ENCODE measurements around the gene SCYL3. TPM values are rescaled to one million over a fixed set of nuclear protein-coding genes. Genes with fewer than 3 reads are reported as not detected.

Gene SCYL3
- total RNA-seq, 1 experiment from 2014 or later: 7.8 TPM

DNA sequence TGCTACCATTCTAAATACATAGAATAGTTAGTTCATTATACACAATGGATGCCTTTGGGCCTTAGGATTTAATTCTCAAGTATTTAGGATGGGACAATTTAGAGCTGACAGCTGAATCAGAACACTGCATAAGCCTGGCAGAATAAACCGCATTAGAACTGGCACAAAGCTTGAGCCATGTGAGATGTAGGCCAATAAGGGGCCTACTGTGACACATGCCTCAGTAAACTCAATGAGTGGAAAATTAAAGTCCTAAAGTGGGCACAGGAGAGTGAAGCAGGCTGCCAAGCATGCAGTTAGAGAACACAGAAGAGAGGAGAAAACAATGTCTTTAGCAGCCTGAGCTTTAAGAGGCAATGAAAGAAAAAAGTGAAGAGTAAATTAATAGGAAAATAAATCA lies 24.3 kb downstream of the SCYL3 start:
- Histone ChIP-seq H2AFZ (no peak overlapping the region), H3K9me2 (ENCODE audit: insufficient read depth) (no peaks in the 10 kb centered on the region), H3K79me2 (ENCODE audit: low read depth) (no peaks in the 10 kb centered on the region), H3K36me3 (ENCODE audit: low read depth) (peaks cover 57% of the 10 kb centered on the region), H3K4me1 (replicated peaks; ENCODE audit: insufficient read depth) (0 out of 2 replicates have a peak, but pooled peaks cover 4% of the 10 kb centered on the region), H3K9me3 (ENCODE audit: insufficient read depth, low read depth) (peaks cover 6% of the 10 kb centered on the region; the same call in 1 of the 2 replicates), H3K27me3 (ENCODE audit: insufficient read depth, low read depth) (no peaks in the 10 kb centered on the region), H3K4me2 (no peak overlapping the region), H3K27ac (no peak overlapping the region), H3F3A (ENCODE audit: insufficient read depth, low read depth) (no peaks in the 10 kb centered on the region), H4K20me1 (ENCODE audit: insufficient read depth) (no peaks in the 10 kb centered on the region; the same call in 1 of the 2 replicates), H3K4me3 (no peak overlapping the region)
- ChIA-PET POLR2A (ENCODE audit: unreplicated experiment) (no interaction called here), CTCF (no interaction called here)
- DNase-seq: no peak
- intact Hi-C loops (cut with micrococcal nuclease; ENCODE audit: unreplicated experiment): no loop called here
- no TSS peak for BruUV-seq (replicated peaks)
- no peak for TF ChIP-seq EZH2 (IDR thresholded peaks at IDR 0.05; ENCODE audit: low read depth)
- TF ChIP-seq, protein P1, sequence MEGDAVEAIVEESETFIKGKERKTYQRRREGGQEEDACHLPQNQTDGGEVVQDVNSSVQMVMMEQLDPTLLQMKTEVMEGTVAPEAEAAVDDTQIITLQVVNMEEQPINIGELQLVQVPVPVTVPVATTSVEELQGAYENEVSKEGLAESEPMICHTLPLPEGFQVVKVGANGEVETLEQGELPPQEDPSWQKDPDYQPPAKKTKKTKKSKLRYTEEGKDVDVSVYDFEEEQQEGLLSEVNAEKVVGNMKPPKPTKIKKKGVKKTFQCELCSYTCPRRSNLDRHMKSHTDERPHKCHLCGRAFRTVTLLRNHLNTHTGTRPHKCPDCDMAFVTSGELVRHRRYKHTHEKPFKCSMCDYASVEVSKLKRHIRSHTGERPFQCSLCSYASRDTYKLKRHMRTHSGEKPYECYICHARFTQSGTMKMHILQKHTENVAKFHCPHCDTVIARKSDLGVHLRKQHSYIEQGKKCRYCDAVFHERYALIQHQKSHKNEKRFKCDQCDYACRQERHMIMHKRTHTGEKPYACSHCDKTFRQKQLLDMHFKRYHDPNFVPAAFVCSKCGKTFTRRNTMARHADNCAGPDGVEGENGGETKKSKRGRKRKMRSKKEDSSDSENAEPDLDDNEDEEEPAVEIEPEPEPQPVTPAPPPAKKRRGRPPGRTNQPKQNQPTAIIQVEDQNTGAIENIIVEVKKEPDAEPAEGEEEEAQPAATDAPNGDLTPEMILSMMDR (conservative IDR thresholded peaks at IDR 0.05): no peak

DNA sequence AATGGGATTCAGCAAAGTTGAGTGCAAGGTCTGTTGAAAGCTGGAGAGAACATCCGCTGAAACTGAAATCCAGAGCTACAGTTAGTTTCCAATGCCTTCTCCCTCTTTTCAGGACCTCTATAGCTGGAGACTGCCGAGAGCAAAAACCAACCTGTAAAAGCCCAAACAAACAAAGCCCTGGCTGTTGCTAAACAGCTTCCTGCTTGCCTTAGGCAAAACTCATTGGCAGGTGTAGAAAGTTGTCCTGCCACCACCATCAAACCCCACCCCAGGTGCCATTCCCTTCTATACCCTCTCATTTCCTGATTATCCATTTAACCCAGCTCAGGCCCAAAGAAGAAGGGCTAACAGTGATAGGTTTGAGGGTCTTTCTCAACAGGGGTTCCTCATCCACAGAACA lies 24.7 kb downstream of the SCYL3 start:
- H3K36me3 ChIP-seq (ENCODE audit: low read depth): peaks cover 56% of the 10 kb centered on the region
- H3K9me3 ChIP-seq (ENCODE audit: insufficient read depth, low read depth): peaks cover 6% of the 10 kb centered on the region; the same call in 1 of the 2 replicates
- TF ChIP-seq, protein P1 (conservative IDR thresholded peaks at IDR 0.05): no peak
- no peak for TF ChIP-seq EZH2 (IDR thresholded peaks at IDR 0.05; ENCODE audit: low read depth)
- H3K27ac ChIP-seq: no peak overlapping the region
- H2AFZ ChIP-seq: no peak overlapping the region
- ChIA-PET POLR2A (ENCODE audit: unreplicated experiment) (no interaction called here), CTCF (no interaction called here)
- intact Hi-C loops (cut with micrococcal nuclease; ENCODE audit: unreplicated experiment): no loop called here
- H3K27me3 ChIP-seq (ENCODE audit: insufficient read depth, low read depth): no peaks in the 10 kb centered on the region
- no peak overlapping the region for H3K4me2 ChIP-seq
- H3K4me3 ChIP-seq: no peak overlapping the region
- H3K79me2 ChIP-seq (ENCODE audit: low read depth): no peaks in the 10 kb centered on the region
- no peak for DNase-seq
- H3K9me2 ChIP-seq (ENCODE audit: insufficient read depth): no peaks in the 10 kb centered on the region
- 0 out of 2 replicates have a peak, but pooled peaks cover 4% of the 10 kb centered on the region for H3K4me1 ChIP-seq (replicated peaks; ENCODE audit: insufficient read depth)
- no TSS peak for BruUV-seq (replicated peaks)
- no peaks in the 10 kb centered on the region for H3F3A ChIP-seq (ENCODE audit: insufficient read depth, low read depth)
- no peaks in the 10 kb centered on the region; the same call in 1 of the 2 replicates for H4K20me1 ChIP-seq (ENCODE audit: insufficient read depth)

DNA sequence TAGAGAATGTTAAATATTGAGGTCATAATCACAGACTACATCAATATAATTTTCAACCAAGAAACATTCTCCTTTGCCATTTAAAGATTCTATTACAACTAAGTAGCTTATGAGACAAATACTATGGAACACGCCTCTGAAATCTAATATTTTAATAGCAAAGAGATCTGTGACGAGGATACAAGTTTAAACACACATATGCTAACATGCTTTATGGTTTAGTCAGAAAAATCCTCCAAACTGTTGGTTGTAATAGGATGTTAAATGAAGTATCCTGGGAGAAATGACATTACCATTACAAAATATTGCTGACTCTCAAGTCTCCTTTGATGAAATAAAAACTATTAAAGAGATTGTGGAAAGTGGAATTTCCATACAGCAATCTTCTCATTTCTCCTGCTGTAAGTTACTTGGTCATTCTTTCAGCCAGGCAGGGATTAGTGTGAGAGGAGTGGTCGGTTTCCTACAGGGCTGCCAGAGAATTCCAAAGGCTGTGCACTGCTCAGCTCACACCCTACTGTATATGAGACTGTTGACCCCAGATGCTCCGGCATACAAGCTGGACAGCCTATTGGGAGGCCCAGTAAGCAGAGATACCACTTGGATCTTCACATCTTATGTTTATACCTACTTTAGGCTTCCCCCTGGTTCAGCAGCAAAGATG lies 26.6 kb downstream of the SCYL3 start:
- 0 out of 2 replicates have a peak, but pooled peaks cover 4% of the 10 kb centered on the region for H3K4me1 ChIP-seq (replicated peaks; ENCODE audit: insufficient read depth)
- H4K20me1 ChIP-seq (ENCODE audit: insufficient read depth): no peaks in the 10 kb centered on the region; the same call in 1 of the 2 replicates
- H3K79me2 ChIP-seq (ENCODE audit: low read depth): no peaks in the 10 kb centered on the region
- no peaks in the 10 kb centered on the region for H3K9me2 ChIP-seq (ENCODE audit: insufficient read depth)
- H3K27me3 ChIP-seq (ENCODE audit: insufficient read depth, low read depth): no peaks in the 10 kb centered on the region
- H2AFZ ChIP-seq: no peak overlapping the region
- ChIA-PET POLR2A (ENCODE audit: unreplicated experiment) (no interaction called here), CTCF (no interaction called here)
- DNase-seq: no peak
- no peaks in the 10 kb centered on the region for H3F3A ChIP-seq (ENCODE audit: insufficient read depth, low read depth)
- peaks cover 2% of the 10 kb centered on the region; the same call in 1 of the 2 replicates for H3K9me3 ChIP-seq (ENCODE audit: insufficient read depth, low read depth)
- no TSS peak for BruUV-seq (replicated peaks)
- H3K36me3 ChIP-seq (ENCODE audit: low read depth): peaks cover 45% of the 10 kb centered on the region
- intact Hi-C loops (cut with micrococcal nuclease; ENCODE audit: unreplicated experiment): no loop called here
- H3K4me2 ChIP-seq: no peak overlapping the region
- TF ChIP-seq EZH2 (IDR thresholded peaks at IDR 0.05; ENCODE audit: low read depth): no peak
- TF ChIP-seq, protein P1 (conservative IDR thresholded peaks at IDR 0.05): no peak
- no peak overlapping the region for H3K4me3 ChIP-seq
- no peak overlapping the region for H3K27ac ChIP-seq

Measured in PC-9 (cell line).